Choroid plexus epithelial cell (primary cell): ENCODE measurements around the gene TPBGL.

Experiments
- DNase-seq: peaks from one replicate; pipeline ENCODE4 v3.0.0-alpha.2; 2010; ENCODE audit warnings: low read depth
- H3K4me3 ChIP-seq: 2 replicates; pipeline ENCODE4 v1.5.1; 2011; ENCODE audit warnings: low read depth, mild to moderate bottlenecking, control low read depth, low read length, moderate library complexity
- TF ChIP-seq, protein P1 (sequence below): conservative IDR thresholded peaks from 2 replicates; pipeline ENCODE4 v1.5.1; 2011; ENCODE audit warnings: low read depth, mild to moderate bottlenecking, control low read depth, inconsistent platforms, low read length, moderate library complexity

Gene TPBGL

GRCh38 chr11:75197512-75198277, 42.9 kb upstream of the TPBGL start:
- TF ChIP-seq, protein P1, sequence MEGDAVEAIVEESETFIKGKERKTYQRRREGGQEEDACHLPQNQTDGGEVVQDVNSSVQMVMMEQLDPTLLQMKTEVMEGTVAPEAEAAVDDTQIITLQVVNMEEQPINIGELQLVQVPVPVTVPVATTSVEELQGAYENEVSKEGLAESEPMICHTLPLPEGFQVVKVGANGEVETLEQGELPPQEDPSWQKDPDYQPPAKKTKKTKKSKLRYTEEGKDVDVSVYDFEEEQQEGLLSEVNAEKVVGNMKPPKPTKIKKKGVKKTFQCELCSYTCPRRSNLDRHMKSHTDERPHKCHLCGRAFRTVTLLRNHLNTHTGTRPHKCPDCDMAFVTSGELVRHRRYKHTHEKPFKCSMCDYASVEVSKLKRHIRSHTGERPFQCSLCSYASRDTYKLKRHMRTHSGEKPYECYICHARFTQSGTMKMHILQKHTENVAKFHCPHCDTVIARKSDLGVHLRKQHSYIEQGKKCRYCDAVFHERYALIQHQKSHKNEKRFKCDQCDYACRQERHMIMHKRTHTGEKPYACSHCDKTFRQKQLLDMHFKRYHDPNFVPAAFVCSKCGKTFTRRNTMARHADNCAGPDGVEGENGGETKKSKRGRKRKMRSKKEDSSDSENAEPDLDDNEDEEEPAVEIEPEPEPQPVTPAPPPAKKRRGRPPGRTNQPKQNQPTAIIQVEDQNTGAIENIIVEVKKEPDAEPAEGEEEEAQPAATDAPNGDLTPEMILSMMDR, result no peak
- DNase-seq, result no peak
- no peak overlapping the region for H3K4me3 ChIP-seq

DNA sequence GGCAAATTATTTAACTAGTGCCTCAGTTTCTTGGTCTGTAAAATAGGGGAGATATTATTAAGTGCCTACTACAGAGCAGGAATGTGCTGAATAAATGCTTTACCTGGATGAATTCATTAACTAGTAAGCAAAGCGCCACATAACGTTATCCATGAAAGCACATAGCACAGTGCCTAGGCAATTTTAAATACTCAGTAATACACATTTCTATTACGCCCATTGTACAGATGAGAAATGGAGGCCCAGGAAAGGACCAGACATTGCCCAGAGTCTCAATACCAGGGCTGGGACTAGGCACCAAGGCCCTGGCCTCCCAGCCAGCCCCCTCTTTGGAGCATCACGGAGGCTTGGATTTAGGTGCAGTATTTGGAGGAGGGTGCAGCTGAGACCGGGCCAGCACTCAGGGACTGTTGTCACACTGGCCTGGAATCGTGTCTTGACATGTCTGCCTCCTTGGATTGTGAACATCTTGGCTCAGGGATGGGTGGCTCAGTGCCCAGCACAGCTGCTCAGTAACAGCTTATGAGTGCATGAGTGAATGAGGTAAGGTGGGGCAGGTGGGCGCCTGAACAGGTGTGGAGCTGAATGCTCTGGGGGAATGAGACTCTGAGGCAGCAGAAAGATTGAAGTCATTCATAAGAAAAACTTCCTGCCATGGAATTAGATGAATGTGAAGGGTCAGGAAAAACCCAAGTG, 42.1 kb upstream of the TPBGL start:
- TF ChIP-seq, protein P1, result no peak
- no peak overlapping the region for H3K4me3 ChIP-seq
- no peak for DNase-seq

- TF ChIP-seq, protein P1, result no peak
- DNase-seq, result no peak
- no peak overlapping the region for H3K4me3 ChIP-seq
Measured at GRCh38 chr11:75199412-75199955, 41.1 kb upstream of the TPBGL start.

DNA sequence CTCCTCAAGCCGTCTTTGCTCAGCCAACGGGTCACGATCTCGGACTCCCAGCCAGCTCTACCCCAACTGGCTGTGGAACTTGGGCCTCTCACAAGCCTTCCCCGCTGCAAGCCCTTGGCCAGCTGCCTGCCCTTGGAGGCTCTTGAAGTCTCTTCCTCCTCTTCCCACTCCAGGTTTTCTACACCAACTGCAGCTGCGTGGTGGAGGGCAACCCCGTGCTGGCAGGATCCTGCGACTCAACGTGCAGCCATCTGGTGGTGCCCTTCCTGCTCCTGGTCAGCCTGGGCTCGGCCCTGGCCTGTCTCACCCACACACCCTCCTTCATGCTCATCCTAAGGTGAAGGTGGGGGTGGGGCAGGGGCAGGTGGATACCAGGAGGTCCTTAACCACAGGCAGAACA, 40.5 kb upstream of the TPBGL start:
- H3K4me3 ChIP-seq, result no peak overlapping the region
- TF ChIP-seq, protein P1, result no peak
- no peak for DNase-seq

- H3K4me3 ChIP-seq, result no peak overlapping the region
- TF ChIP-seq, protein P1, result no peak
- no peak for DNase-seq
Measured at GRCh38 chr11:75200531-75200930, 40.0 kb upstream of the TPBGL start.

- TF ChIP-seq, protein P1, result no peak
Measured at GRCh38 chr11:75201771-75202170, 38.8 kb upstream of the TPBGL start.

More at GRCh38 chr11:75201771-75202170, 38.8 kb upstream of the TPBGL start:
- no peak for DNase-seq
- H3K4me3 ChIP-seq, result no peak overlapping the region
